ENCODE results near the gene SNTG2.
"Not testable (repeated sequence)": the region's sequence is repeated elsewhere in the genome, so short reads cannot be mapped to it uniquely, and the experiment has no call there.

The SNTG2 gene

GRCh38 chr2:950080-950966 lies at the start of gene SNTG2:
Gene SNTG2, plus strand, starts transcription at chr2:950849. Its CDS starts 148 bp downstream, at chr2:950997.
- peak; percentile 67 for DNase-seq

- DNase-seq: no peak
Observed at GRCh38 chr2:902584-902983, 48.1 kb upstream of the SNTG2 start.

GRCh38 chr2:903223-903900 lies 47.3 kb upstream of the SNTG2 start:
- no peak for DNase-seq

GRCh38 chr2:904246-905024 lies 46.2 kb upstream of the SNTG2 start:
- DNase-seq: no peak

GRCh38 chr2:905091-905832 lies 45.4 kb upstream of the SNTG2 start:
- no peak for DNase-seq

GRCh38 chr2:905833-906140 lies 44.9 kb upstream of the SNTG2 start:
- no peak for DNase-seq

GRCh38 chr2:907706-908105 lies 42.9 kb upstream of the SNTG2 start:
- DNase-seq: no peak

- DNase-seq: no peak
Observed at GRCh38 chr2:908568-908967, 42.1 kb upstream of the SNTG2 start.

- not testable (repeated sequence) for DNase-seq
Observed at GRCh38 chr2:909764-910379, 40.8 kb upstream of the SNTG2 start.

- no peak for DNase-seq
Observed at GRCh38 chr2:910698-911097, 40.0 kb upstream of the SNTG2 start.

- no peak for DNase-seq
Observed at GRCh38 chr2:915979-916378, 34.7 kb upstream of the SNTG2 start.

GRCh38 chr2:916935-917334 lies 33.7 kb upstream of the SNTG2 start:
- no peak for DNase-seq

GRCh38 chr2:919672-920071 lies 31.0 kb upstream of the SNTG2 start:
- DNase-seq: no peak

GRCh38 chr2:920573-920972 lies 30.1 kb upstream of the SNTG2 start:
- DNase-seq: no peak

- no peak for DNase-seq
Observed at GRCh38 chr2:920999-921398, 29.6 kb upstream of the SNTG2 start.

GRCh38 chr2:922185-922584 lies 28.5 kb upstream of the SNTG2 start:
- no peak for DNase-seq

GRCh38 chr2:923832-924601 lies 26.6 kb upstream of the SNTG2 start:
- no peak for DNase-seq

GRCh38 chr2:924701-925100 lies 25.9 kb upstream of the SNTG2 start:
- no peak for DNase-seq

GRCh38 chr2:925309-925708 lies 25.3 kb upstream of the SNTG2 start:
- DNase-seq: no peak

GRCh38 chr2:925711-926110 lies 24.9 kb upstream of the SNTG2 start:
- no peak for DNase-seq

GRCh38 chr2:926259-926793 lies 24.3 kb upstream of the SNTG2 start:
- no peak for DNase-seq

Measured in activated naive CD4-positive, alpha-beta T cell treated with anti-CD3 and anti-CD28 coated beads, Interleukin-2, amount 50 U/mL, for 16 hours (primary cell).